NB4 (cell line): ENCODE data around the gene BICRAL.

ENCODE experiments used
- DNase-seq: peaks from one replicate; pipeline ENCODE4 v3.0.0; 2010; ENCODE audit warnings: low read depth
- H3K4me3 ChIP-seq: one replicate; pipeline ENCODE4 v1.5.1; 2011; ENCODE audit warnings: mild to moderate bottlenecking, low read depth, low read length, moderate library complexity
- MYC ChIP-seq: IDR thresholded peaks from 2 replicates; pipeline ENCODE4 v1.6.1; 2011; ENCODE audit warnings: low read depth, low read length
- POLR2A ChIP-seq: IDR thresholded peaks from 2 replicates; pipeline ENCODE4 v1.6.1; 2011; ENCODE audit warnings: mild to moderate bottlenecking; ENCODE audit not compliant: insufficient read length; ENCODE audit errors: extremely low read depth
- TF ChIP-seq, protein P1 (sequence below): IDR thresholded peaks from one replicate; pipeline ENCODE4 v1.5.1; 2012; ENCODE audit warnings: low read depth, low read length
- TF ChIP-seq, protein P2 (sequence below): IDR thresholded peaks from 2 replicates; pipeline ENCODE4 v1.6.1; 2011; ENCODE audit warnings: low read depth, low read length

Gene BICRAL

GRCh38 chr6:42820512-42821340, 38.9 kb downstream of the BICRAL start:
- no peak for TF ChIP-seq POLR2A
- TF ChIP-seq, protein P1, sequence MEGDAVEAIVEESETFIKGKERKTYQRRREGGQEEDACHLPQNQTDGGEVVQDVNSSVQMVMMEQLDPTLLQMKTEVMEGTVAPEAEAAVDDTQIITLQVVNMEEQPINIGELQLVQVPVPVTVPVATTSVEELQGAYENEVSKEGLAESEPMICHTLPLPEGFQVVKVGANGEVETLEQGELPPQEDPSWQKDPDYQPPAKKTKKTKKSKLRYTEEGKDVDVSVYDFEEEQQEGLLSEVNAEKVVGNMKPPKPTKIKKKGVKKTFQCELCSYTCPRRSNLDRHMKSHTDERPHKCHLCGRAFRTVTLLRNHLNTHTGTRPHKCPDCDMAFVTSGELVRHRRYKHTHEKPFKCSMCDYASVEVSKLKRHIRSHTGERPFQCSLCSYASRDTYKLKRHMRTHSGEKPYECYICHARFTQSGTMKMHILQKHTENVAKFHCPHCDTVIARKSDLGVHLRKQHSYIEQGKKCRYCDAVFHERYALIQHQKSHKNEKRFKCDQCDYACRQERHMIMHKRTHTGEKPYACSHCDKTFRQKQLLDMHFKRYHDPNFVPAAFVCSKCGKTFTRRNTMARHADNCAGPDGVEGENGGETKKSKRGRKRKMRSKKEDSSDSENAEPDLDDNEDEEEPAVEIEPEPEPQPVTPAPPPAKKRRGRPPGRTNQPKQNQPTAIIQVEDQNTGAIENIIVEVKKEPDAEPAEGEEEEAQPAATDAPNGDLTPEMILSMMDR: no peak
- TF ChIP-seq, protein P2, sequence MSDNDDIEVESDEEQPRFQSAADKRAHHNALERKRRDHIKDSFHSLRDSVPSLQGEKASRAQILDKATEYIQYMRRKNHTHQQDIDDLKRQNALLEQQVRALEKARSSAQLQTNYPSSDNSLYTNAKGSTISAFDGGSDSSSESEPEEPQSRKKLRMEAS: no peak
- no peak for TF ChIP-seq MYC
- DNase-seq: no peak
- no peak overlapping the region for H3K4me3 ChIP-seq

DNA sequence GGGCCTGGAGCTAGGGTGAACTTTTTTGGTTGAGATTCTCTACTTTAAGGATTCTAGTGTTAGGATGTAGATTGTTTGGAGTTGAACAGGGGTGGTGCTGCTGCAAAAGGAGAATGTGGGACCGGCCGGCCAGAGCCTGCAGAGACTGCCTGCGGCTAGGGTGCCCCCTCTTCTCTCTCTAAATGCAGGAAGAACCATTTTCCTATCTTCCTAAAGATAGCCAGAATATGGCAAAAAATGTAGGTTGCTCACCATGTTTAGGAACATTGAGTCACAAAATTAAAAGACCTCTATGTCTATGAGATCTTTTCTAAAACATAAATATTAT, 39.5 kb downstream of the BICRAL start:
- TF ChIP-seq POLR2A: no peak
- TF ChIP-seq, protein P2: no peak
- TF ChIP-seq MYC: no peak
- TF ChIP-seq, protein P1: no peak
- no peak overlapping the region for H3K4me3 ChIP-seq
- no peak for DNase-seq

DNA sequence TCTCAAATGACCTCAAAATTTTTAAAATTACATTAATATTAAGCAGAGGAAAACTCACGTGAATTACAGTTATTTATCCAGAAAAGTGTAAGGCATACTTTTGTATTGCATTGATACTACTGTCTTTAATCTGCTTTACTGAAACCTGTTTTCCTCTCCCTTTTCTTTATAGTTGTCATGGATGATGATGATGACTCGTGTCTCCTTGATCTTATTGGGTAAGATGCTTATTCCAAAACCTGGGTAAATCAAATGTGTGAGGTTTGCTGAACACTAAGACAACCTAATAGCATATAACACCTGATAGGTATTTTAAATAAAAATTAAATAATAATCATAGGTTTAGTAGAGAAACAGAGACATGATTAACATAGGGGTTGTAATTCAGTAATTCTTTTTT, 40.0 kb downstream of the BICRAL start:
- no peak overlapping the region for H3K4me3 ChIP-seq
- TF ChIP-seq POLR2A (no peak), MYC (no peak)
- TF ChIP-seq, protein P2: no peak
- TF ChIP-seq, protein P1: no peak
- DNase-seq: no peak

- no peak overlapping the region for H3K4me3 ChIP-seq
- DNase-seq: no peak
- TF ChIP-seq, protein P1: no peak
- no peak for TF ChIP-seq MYC
- TF ChIP-seq POLR2A: no peak
- TF ChIP-seq, protein P2: no peak
These were observed 47.8 kb downstream of the BICRAL start for GRCh38 chr6:42829561-42830092.

DNA sequence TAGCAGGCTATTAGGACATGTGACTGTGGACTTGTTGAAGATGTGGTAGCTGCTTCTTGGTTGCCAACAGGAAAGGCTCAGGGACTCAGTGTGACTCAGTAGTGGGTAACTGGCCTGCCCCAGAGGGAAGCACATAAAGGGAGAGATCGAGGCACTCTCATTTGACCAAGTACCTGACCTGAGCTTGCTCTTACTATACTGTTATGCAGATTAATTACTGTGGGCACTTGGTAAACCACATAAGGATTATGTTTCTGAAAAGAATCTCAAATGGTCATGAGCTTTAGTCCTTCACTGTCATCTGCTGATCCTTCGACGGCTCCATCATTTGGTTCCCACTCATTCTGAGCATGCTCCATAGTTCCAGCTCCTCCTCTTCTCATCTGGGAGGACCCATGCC, 49.4 kb downstream of the BICRAL start:
- TF ChIP-seq, protein P2: no peak
- TF ChIP-seq POLR2A: no peak
- TF ChIP-seq, protein P1: no peak
- TF ChIP-seq MYC: no peak
- no peak for DNase-seq
- no peak overlapping the region for H3K4me3 ChIP-seq
